HTERT RPE-1 (cell line): ENCODE measurements around the gene PBX3.

Source experiments
- in situ Hi-C: fragments of 300-500 bp; cut with MboI; formaldehyde crosslinking; loops from 4 replicates; pipeline ENCODE4 v1.14.3; 2020; ENCODE audit warnings: low sequenced_read_pairs

PBX3 gene

GRCh38 chr9:125932012-125932411 is 184.8 kb downstream of the PBX3 start:
- in situ Hi-C loops: no loop called here

- in situ Hi-C loops: no loop called here
Observed at GRCh38 chr9:125932746-125933455, 185.7 kb downstream of the PBX3 start.

- in situ Hi-C loops: no loop called here
Observed at GRCh38 chr9:125942125-125942524, 195.0 kb downstream of the PBX3 start.

- in situ Hi-C loops: no loop called here
Observed at GRCh38 chr9:125943831-125944230, 196.7 kb downstream of the PBX3 start.

- in situ Hi-C loops: no loop called here
Observed at GRCh38 chr9:125946397-125946796, 199.2 kb downstream of the PBX3 start.

- in situ Hi-C loops: no loop called here
Observed at GRCh38 chr9:125948887-125949596, 201.9 kb downstream of the PBX3 start.

GRCh38 chr9:125949703-125950460 is 202.7 kb downstream of the PBX3 start:
- in situ Hi-C loops: no loop called here

- in situ Hi-C loops: no loop called here
Observed at GRCh38 chr9:125950880-125951471, 203.8 kb downstream of the PBX3 start.

- in situ Hi-C loops: no loop called here
Observed at GRCh38 chr9:125953314-125954019, 206.3 kb downstream of the PBX3 start.

GRCh38 chr9:125956102-125956501 is 208.9 kb downstream of the PBX3 start:
- in situ Hi-C loops: no loop called here

GRCh38 chr9:125959315-125959714 is 212.1 kb downstream of the PBX3 start:
- in situ Hi-C loops: no loop called here

GRCh38 chr9:125959951-125960619 is 212.9 kb downstream of the PBX3 start:
- in situ Hi-C loops: no loop called here

- in situ Hi-C loops: no loop called here
Observed at GRCh38 chr9:125960626-125961025, 213.5 kb downstream of the PBX3 start.

GRCh38 chr9:125961072-125961471 is 213.9 kb downstream of the PBX3 start:
- in situ Hi-C loops: no loop called here

- in situ Hi-C loops: no loop called here
Observed at GRCh38 chr9:125963932-125964331, 216.8 kb downstream of the PBX3 start.

GRCh38 chr9:125964702-125965225 is 217.6 kb downstream of the PBX3 start:
- in situ Hi-C loops: no loop called here

GRCh38 chr9:125965477-125965876 is 218.3 kb downstream of the PBX3 start:
- in situ Hi-C loops: no loop called here

GRCh38 chr9:125966466-125966865 is 219.3 kb downstream of the PBX3 start:
- in situ Hi-C loops: no loop called here

- in situ Hi-C loops: no loop called here
Observed at GRCh38 chr9:125966959-125967711, 220.0 kb downstream of the PBX3 start.
